GM23248 (cell line): ENCODE data around the gene GRIN2C. TPM values are rescaled to one million over a fixed set of nuclear protein-coding genes. Genes with fewer than 3 reads are reported as not detected.

Source experiments
- DNase-seq: peaks from one replicate; pipeline ENCODE4 v3.0.0-alpha.2; 2015
- H2AFZ ChIP-seq: fragments of 200-600 bp; sonication (generic); 2 replicates; pipeline ENCODE4 v1.6.1; 2016; ENCODE audit warnings: antibody characterized with exemption
- H3F3A ChIP-seq: fragments of 200-600 bp; sonication (generic); 2 replicates; pipeline ENCODE4 v1.6.1; 2016; ENCODE audit warnings: mild to moderate bottlenecking, antibody characterized with exemption, mixed run types; ENCODE audit not compliant: insufficient read depth
- H3K27ac ChIP-seq: fragments of 200-600 bp; sonication (generic); 2 replicates; pipeline ENCODE4 v1.5.1; 2016; ENCODE audit warnings: mild to moderate bottlenecking
- H3K27me3 ChIP-seq: fragments of 200-600 bp; sonication (generic); replicated peaks from 2 replicates; pipeline ENCODE4 v1.6.1; 2016; ENCODE audit warnings: mild to moderate bottlenecking; ENCODE audit not compliant: insufficient read depth
- H3K36me3 ChIP-seq: fragments of 200-600 bp; sonication (generic); 2 replicates; pipeline ENCODE4 v1.6.1; 2016; ENCODE audit warnings: low read depth, mild to moderate bottlenecking
- H3K4me1 ChIP-seq: fragments of 200-600 bp; sonication (generic); 2 replicates; pipeline ENCODE4 v1.6.1; 2016; ENCODE audit warnings: mild to moderate bottlenecking; ENCODE audit not compliant: insufficient read depth
- H3K4me2 ChIP-seq: fragments of 200-600 bp; sonication (generic); one replicate; pipeline ENCODE4 v1.6.1; 2016; ENCODE audit warnings: mild to moderate bottlenecking; ENCODE audit not compliant: unreplicated experiment
- H3K4me3 ChIP-seq: fragments of 200-600 bp; sonication (generic); 2 replicates; pipeline ENCODE4 v1.5.1; 2016; ENCODE audit warnings: mild to moderate bottlenecking
- H3K79me2 ChIP-seq: fragments of 200-600 bp; sonication (generic); 2 replicates; pipeline ENCODE4 v1.6.1; 2016; ENCODE audit warnings: mild to moderate bottlenecking; ENCODE audit not compliant: insufficient read depth
- H3K9ac ChIP-seq: fragments of 200-600 bp; sonication (generic); 2 replicates; pipeline ENCODE4 v1.6.1; 2016; ENCODE audit warnings: mild to moderate bottlenecking
- H3K9me2 ChIP-seq: fragments of 200-600 bp; sonication (generic); 2 replicates; pipeline ENCODE4 v1.6.1; 2016; ENCODE audit warnings: mixed run types, mild to moderate bottlenecking, moderate library complexity; ENCODE audit not compliant: insufficient read depth
- H3K9me3 ChIP-seq: fragments of 200-600 bp; sonication (generic); one replicate; pipeline ENCODE4 v1.6.1; 2017; ENCODE audit warnings: low read depth
- H4K20me1 ChIP-seq: fragments of 200-600 bp; sonication (generic); 2 replicates; pipeline ENCODE4 v1.6.0; 2016; ENCODE audit not compliant: insufficient read depth
- EZH2 ChIP-seq: fragments of 200-600 bp; sonication (generic); IDR thresholded peaks from 2 replicates; pipeline ENCODE4 v1.6.1; 2018; ENCODE audit warnings: antibody characterized with exemption, mild to moderate bottlenecking; ENCODE audit not compliant: insufficient read depth, poor library complexity, severe bottlenecking
- EZH2phosphoT487 ChIP-seq: fragments of 200-600 bp; sonication (generic); IDR thresholded peaks from 2 replicates; pipeline ENCODE4 v1.6.1; 2018; ENCODE audit warnings: antibody characterized with exemption, moderate library complexity, mild to moderate bottlenecking, low read depth; ENCODE audit not compliant: insufficient read depth
- WGBS, 2 experiments: methylation state at CpG; one replicate each; pipeline ENCODE4 v1.1.6; 2015 to 2017; ENCODE audit warnings: low lambda C conversion rate in 2 of 2, low coverage in 1 of 2; ENCODE audit errors: missing lambda C conversion rate in 2 of 2; 5-methylcytosine and 5-hydroxymethylcytosine counted together
- in situ Hi-C: fragments of 300-500 bp; cut with MboI; formaldehyde crosslinking; loops from 2 replicates; pipeline ENCODE4 v1.15.0; 2020
- polyA plus RNA-seq: library from polyadenylated mRNA; unstranded; fragments of >200 nt; fragmentation: Nextera tagmentation; extraction: Ambion mirVana; gene quantifications from 2 replicates; pipeline ENCODE4 v1.2.1, GENCODE V29; 2016
- total RNA-seq: library from RNA; depleted of rRNA; stranded (reverse); fragments of >200 nt; shearing (Covaris generic); gene quantifications from 2 replicates; pipeline ENCODE4 v1.2.3, GENCODE V29; 2014

GRIN2C gene
- total and polyA plus RNA-seq, 2 experiments from 2014 or later: not detected

DNA sequence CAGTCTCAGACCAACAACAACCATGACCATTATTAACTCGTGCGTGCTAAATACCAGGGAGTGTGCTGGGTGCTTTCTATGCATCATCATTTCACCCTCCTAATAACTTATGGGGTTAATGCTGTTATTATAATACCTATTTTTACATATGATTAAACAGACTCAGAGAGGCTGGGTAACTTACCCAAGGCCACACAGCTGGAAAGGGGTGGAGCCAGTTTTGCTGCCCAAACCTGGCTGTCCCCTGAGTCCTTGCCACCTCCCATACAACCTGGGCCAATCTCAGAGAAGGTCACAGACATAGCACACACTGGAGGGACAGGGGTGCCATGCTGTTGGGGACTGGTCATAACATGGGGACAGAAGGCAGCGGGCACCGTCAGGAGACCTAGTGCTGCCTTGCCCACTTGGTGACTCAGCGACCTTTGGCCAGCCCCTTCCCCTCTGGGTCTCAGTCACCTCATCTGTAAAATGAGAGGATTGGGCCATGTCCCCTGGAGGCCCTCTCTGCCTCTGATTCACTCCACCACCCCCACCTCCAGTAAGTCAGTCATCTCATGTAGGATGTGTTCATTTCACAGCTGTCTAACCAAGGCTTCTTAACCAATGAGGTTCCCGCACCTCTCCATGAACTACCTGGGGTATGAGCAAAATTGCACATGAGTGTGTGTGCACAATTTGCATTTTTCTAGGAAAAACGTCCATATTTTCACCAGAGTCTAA lies 45.2 kb upstream of the GRIN2C start:
- no peaks in the 10 kb centered on the region for H3F3A ChIP-seq
- no peaks in the 10 kb centered on the region for H4K20me1 ChIP-seq
- no peak overlapping the region for H3K27ac ChIP-seq
- in situ Hi-C loops: no loop called here
- no peak overlapping the region for H3K4me2 ChIP-seq
- no peaks in the 10 kb centered on the region for H3K4me1 ChIP-seq
- H3K9me2 ChIP-seq: no peaks in the 10 kb centered on the region
- no peak for TF ChIP-seq EZH2phosphoT487
- TF ChIP-seq EZH2: no peak
- H2AFZ ChIP-seq: no peak overlapping the region
- H3K79me2 ChIP-seq: no peaks in the 10 kb centered on the region
- no peak overlapping the region for H3K4me3 ChIP-seq
- H3K36me3 ChIP-seq: no peaks in the 10 kb centered on the region
- no peak for DNase-seq
- no peaks in the 10 kb centered on the region for H3K9me3 ChIP-seq
- no peak overlapping the region for H3K9ac ChIP-seq
- 48 to 58% methylated on average over 7 of the region's 7 CpGs for WGBS, 2 experiments
- peaks cover 21% of the 10 kb centered on the region; the same call in 1 of the 2 replicates for H3K27me3 ChIP-seq

DNA sequence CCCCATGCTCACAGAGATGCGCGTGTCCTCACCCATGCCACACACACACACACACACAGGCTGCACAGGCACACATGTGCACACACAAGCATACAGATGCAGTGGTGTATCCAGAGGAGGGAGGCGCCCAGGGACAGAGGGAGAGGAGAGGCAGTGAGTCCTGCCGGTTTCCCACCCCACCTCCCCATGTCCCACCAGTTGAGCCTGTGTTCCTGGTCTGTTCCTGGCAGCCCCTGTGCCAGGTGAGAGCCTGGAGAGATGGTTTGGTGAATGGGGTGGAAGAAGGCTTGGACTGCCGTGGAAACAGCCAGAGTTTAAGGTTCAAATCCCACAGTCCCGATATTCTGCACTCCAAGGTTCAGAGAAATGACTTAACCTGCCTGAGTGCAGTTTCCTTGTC lies 44.0 kb upstream of the GRIN2C start:
- no peak overlapping the region for H2AFZ ChIP-seq
- 47 to 58% methylated on average over 6 of the region's 6 CpGs for WGBS, 2 experiments
- H3K79me2 ChIP-seq: no peaks in the 10 kb centered on the region
- H4K20me1 ChIP-seq: no peaks in the 10 kb centered on the region
- H3K4me1 ChIP-seq: no peaks in the 10 kb centered on the region
- H3K9me3 ChIP-seq: no peaks in the 10 kb centered on the region
- H3K4me2 ChIP-seq: no peak overlapping the region
- H3K9me2 ChIP-seq: no peaks in the 10 kb centered on the region
- H3K4me3 ChIP-seq: no peak overlapping the region
- in situ Hi-C loops: no loop called here
- no peaks in the 10 kb centered on the region for H3K36me3 ChIP-seq
- H3K9ac ChIP-seq: no peak overlapping the region
- no peak for TF ChIP-seq EZH2phosphoT487
- TF ChIP-seq EZH2: no peak
- DNase-seq: no peak
- H3K27ac ChIP-seq: no peak overlapping the region
- H3F3A ChIP-seq: no peaks in the 10 kb centered on the region
- H3K27me3 ChIP-seq: peaks cover 21% of the 10 kb centered on the region; the same call in 1 of the 2 replicates

- Histone ChIP-seq H4K20me1 (no peaks in the 10 kb centered on the region), H3K4me2 (no peak overlapping the region), H3K79me2 (no peaks in the 10 kb centered on the region), H3K9me3 (no peaks in the 10 kb centered on the region), H3F3A (no peaks in the 10 kb centered on the region), H3K9me2 (no peaks in the 10 kb centered on the region), H3K4me1 (no peaks in the 10 kb centered on the region), H3K27ac (no peak overlapping the region), H2AFZ (no peak overlapping the region), H3K27me3 (peaks cover 21% of the 10 kb centered on the region; the same call in 1 of the 2 replicates), H3K9ac (no peak overlapping the region), H3K4me3 (no peak overlapping the region), H3K36me3 (no peaks in the 10 kb centered on the region)
- 60 to 65% methylated on average over 9 of the region's 9 CpGs for WGBS, 2 experiments
- TF ChIP-seq EZH2 (no peak), EZH2phosphoT487 (no peak)
- in situ Hi-C loops: no loop called here
- DNase-seq: no peak
These were observed 43.3 kb upstream of the GRIN2C start for GRCh38 chr17:74903034-74903433.

DNA sequence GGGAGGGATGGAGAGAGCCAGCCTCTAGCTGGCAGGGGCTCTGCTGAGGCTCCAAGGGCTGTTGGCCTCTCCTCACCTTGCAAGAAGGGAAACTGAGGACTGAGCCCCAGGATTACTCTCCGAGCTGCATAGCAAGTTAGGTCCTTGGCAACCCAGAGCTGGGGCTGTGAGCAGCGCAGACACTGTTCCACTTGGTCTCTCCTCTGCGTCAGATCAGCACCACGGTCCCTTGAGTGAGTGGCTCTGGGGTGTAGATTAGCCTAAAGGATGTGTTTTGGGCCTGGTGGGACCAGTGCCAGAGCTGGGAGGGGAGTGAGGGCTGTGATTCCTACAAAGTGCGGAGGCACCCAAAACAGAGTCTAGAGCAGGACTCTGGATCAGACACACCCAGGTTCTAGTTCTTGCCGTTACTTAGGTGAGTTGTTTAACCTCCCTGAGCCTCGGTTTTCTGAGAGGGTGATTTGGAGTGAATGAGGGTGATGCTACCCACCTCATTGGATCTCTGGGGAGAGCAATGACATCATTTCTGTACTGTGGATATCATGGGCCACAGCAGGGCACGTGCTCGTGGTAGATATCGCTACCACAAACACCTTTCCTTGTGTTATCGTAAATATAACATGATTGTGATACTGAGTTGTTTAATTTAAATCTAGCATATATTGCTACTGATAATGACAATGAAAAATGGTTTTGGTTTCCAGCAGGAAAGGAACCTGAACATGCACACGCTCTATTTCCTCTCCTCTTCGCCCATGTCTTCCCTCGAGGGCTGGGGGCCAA lies 41.9 kb upstream of the GRIN2C start:
- Histone ChIP-seq H3K9ac (no peak overlapping the region), H3K4me1 (no peaks in the 10 kb centered on the region), H3K4me3 (no peak overlapping the region), H3K27me3 (peaks cover 32% of the 10 kb centered on the region), H3K27ac (no peak overlapping the region), H3F3A (no peaks in the 10 kb centered on the region), H3K4me2 (no peak overlapping the region), H3K79me2 (no peaks in the 10 kb centered on the region), H3K9me3 (no peaks in the 10 kb centered on the region), H4K20me1 (no peaks in the 10 kb centered on the region), H3K9me2 (no peaks in the 10 kb centered on the region), H2AFZ (no peak overlapping the region), H3K36me3 (no peaks in the 10 kb centered on the region)
- TF ChIP-seq EZH2 (no peak), EZH2phosphoT487 (no peak)
- 52 to 54% methylated on average over 14 of the region's 14 CpGs for WGBS, 2 experiments
- in situ Hi-C loops: no loop called here
- DNase-seq: no peak
